Measurements from ENCODE around the gene BDP1. TPM values are rescaled to one million over a fixed set of nuclear protein-coding genes. Genes with fewer than 3 reads are reported as not detected.
"Not testable (repeated sequence)": the region's sequence is repeated elsewhere in the genome, so short reads cannot be mapped to it uniquely, and the experiment has no call there.

Gene BDP1
- total RNA-seq (2022) (31.2 and 33.6 TPM in 2 replicates), Bru-seq, nascent RNA (percentile 88 among the genes with signal in this experiment), BruChase-seq, experiment 1, labeled RNA remaining after a 6-hour chase (percentile 90 among the genes with signal in this experiment), BruChase-seq, experiment 2, labeled RNA remaining after a 2-hour chase (percentile 86 among the genes with signal in this experiment)
- long read RNA-seq, partial matches to known transcripts = 0 of 1 reads
- long read RNA-seq, other reads (novel, unspliced or antisense) = 1 of 1 reads

- intact Hi-C loops (cut with micrococcal nuclease; ENCODE audit: unreplicated experiment) = no loop called here
- Mint-ChIP-seq H3K36me3 (ENCODE audit: insufficient read depth, unreplicated experiment) (peaks cover 36% of the 10 kb centered on the region), H3K4me1 (ENCODE audit: low read depth, unreplicated experiment) (peaks cover 16% of the 10 kb centered on the region), H3K4me3 (ENCODE audit: low read depth, unreplicated experiment) (peak within 1 kb of the TSS; percentile 99), H3K27ac (ENCODE audit: unreplicated experiment) (peak within 1 kb of the TSS; percentile 99), H3K27me3 (ENCODE audit: unreplicated experiment) (no peaks in the 10 kb centered on the region), H3K9me3 (ENCODE audit: low read depth, unreplicated experiment) (no peaks in the 10 kb centered on the region)
- BruUV-seq (replicated peaks) = TSS peak; percentile 54
- DNase-seq = peak; percentile 95
- CTCF ChIA-PET = no interaction called here
- TF ChIP-seq CTCF (IDR thresholded peaks at IDR 0.05; ENCODE audit: unreplicated experiment) = peak; percentile 44
Observed at GRCh38 chr5:71455427-71456361, at the start of gene BDP1. BDP1 (plus strand) TSS chr5:71455651; CDS start chr5:71455878, 227 bp downstream.

- CTCF ChIA-PET; H3K9me3 Mint-ChIP-seq (ENCODE audit: low read depth, unreplicated experiment); intact Hi-C loops (cut with micrococcal nuclease; ENCODE audit: unreplicated experiment); H3K4me3 Mint-ChIP-seq (ENCODE audit: low read depth, unreplicated experiment); H3K27ac Mint-ChIP-seq (ENCODE audit: unreplicated experiment); H3K4me1 Mint-ChIP-seq (ENCODE audit: low read depth, unreplicated experiment); H3K36me3 Mint-ChIP-seq (ENCODE audit: insufficient read depth, unreplicated experiment); BruUV-seq (replicated peaks); DNase-seq: not testable (repeated sequence)
- H3K27me3 Mint-ChIP-seq (ENCODE audit: unreplicated experiment) = peaks cover 11% of the 10 kb centered on the region
Observed at GRCh38 chr5:71410088-71410487, 45.4 kb upstream of the BDP1 start.

GRCh38 chr5:71415626-71416025, 39.8 kb upstream of the BDP1 start:
- H3K4me1 Mint-ChIP-seq (ENCODE audit: low read depth, unreplicated experiment); H3K27me3 Mint-ChIP-seq (ENCODE audit: unreplicated experiment); H3K4me3 Mint-ChIP-seq (ENCODE audit: low read depth, unreplicated experiment); H3K36me3 Mint-ChIP-seq (ENCODE audit: insufficient read depth, unreplicated experiment); DNase-seq; BruUV-seq (replicated peaks); H3K9me3 Mint-ChIP-seq (ENCODE audit: low read depth, unreplicated experiment); CTCF ChIA-PET; H3K27ac Mint-ChIP-seq (ENCODE audit: unreplicated experiment); intact Hi-C loops (cut with micrococcal nuclease; ENCODE audit: unreplicated experiment): not testable (repeated sequence)

GRCh38 chr5:71418026-71418425, 37.4 kb upstream of the BDP1 start:
- CTCF ChIA-PET; H3K4me1 Mint-ChIP-seq (ENCODE audit: low read depth, unreplicated experiment): not testable (repeated sequence)

GRCh38 chr5:71421278-71421677, 34.2 kb upstream of the BDP1 start:
- BruUV-seq (replicated peaks); H3K27ac Mint-ChIP-seq (ENCODE audit: unreplicated experiment); H3K36me3 Mint-ChIP-seq (ENCODE audit: insufficient read depth, unreplicated experiment); CTCF ChIA-PET; H3K4me1 Mint-ChIP-seq (ENCODE audit: low read depth, unreplicated experiment); H3K9me3 Mint-ChIP-seq (ENCODE audit: low read depth, unreplicated experiment); H3K4me3 Mint-ChIP-seq (ENCODE audit: low read depth, unreplicated experiment); DNase-seq; intact Hi-C loops (cut with micrococcal nuclease; ENCODE audit: unreplicated experiment): not testable (repeated sequence)
- peaks cover 10% of the 10 kb centered on the region for H3K27me3 Mint-ChIP-seq (ENCODE audit: unreplicated experiment)

More at GRCh38 chr5:71418026-71418425, 37.4 kb upstream of the BDP1 start:
- BruUV-seq (replicated peaks); H3K27ac Mint-ChIP-seq (ENCODE audit: unreplicated experiment); H3K27me3 Mint-ChIP-seq (ENCODE audit: unreplicated experiment); H3K9me3 Mint-ChIP-seq (ENCODE audit: low read depth, unreplicated experiment); H3K36me3 Mint-ChIP-seq (ENCODE audit: insufficient read depth, unreplicated experiment); H3K4me3 Mint-ChIP-seq (ENCODE audit: low read depth, unreplicated experiment); intact Hi-C loops (cut with micrococcal nuclease; ENCODE audit: unreplicated experiment); DNase-seq: not testable (repeated sequence)

GRCh38 chr5:71423896-71424295, 31.6 kb upstream of the BDP1 start:
- intact Hi-C loops (cut with micrococcal nuclease; ENCODE audit: unreplicated experiment); H3K36me3 Mint-ChIP-seq (ENCODE audit: insufficient read depth, unreplicated experiment); H3K4me1 Mint-ChIP-seq (ENCODE audit: low read depth, unreplicated experiment); H3K9me3 Mint-ChIP-seq (ENCODE audit: low read depth, unreplicated experiment); H3K4me3 Mint-ChIP-seq (ENCODE audit: low read depth, unreplicated experiment); BruUV-seq (replicated peaks); H3K27ac Mint-ChIP-seq (ENCODE audit: unreplicated experiment); CTCF ChIA-PET; DNase-seq: not testable (repeated sequence)
- peaks cover 10% of the 10 kb centered on the region for H3K27me3 Mint-ChIP-seq (ENCODE audit: unreplicated experiment)

- H3K9me3 Mint-ChIP-seq (ENCODE audit: low read depth, unreplicated experiment); DNase-seq; H3K4me3 Mint-ChIP-seq (ENCODE audit: low read depth, unreplicated experiment); BruUV-seq (replicated peaks); H3K36me3 Mint-ChIP-seq (ENCODE audit: insufficient read depth, unreplicated experiment); intact Hi-C loops (cut with micrococcal nuclease; ENCODE audit: unreplicated experiment); CTCF ChIA-PET; H3K27ac Mint-ChIP-seq (ENCODE audit: unreplicated experiment); H3K4me1 Mint-ChIP-seq (ENCODE audit: low read depth, unreplicated experiment): not testable (repeated sequence)
- H3K27me3 Mint-ChIP-seq (ENCODE audit: unreplicated experiment) = peaks cover 10% of the 10 kb centered on the region
Observed at GRCh38 chr5:71426686-71427474, 28.6 kb upstream of the BDP1 start.

GRCh38 chr5:71432410-71432809, 23.0 kb upstream of the BDP1 start:
- CTCF ChIA-PET; H3K4me1 Mint-ChIP-seq (ENCODE audit: low read depth, unreplicated experiment); H3K27me3 Mint-ChIP-seq (ENCODE audit: unreplicated experiment); BruUV-seq (replicated peaks); intact Hi-C loops (cut with micrococcal nuclease; ENCODE audit: unreplicated experiment); DNase-seq; H3K9me3 Mint-ChIP-seq (ENCODE audit: low read depth, unreplicated experiment); H3K36me3 Mint-ChIP-seq (ENCODE audit: insufficient read depth, unreplicated experiment); H3K27ac Mint-ChIP-seq (ENCODE audit: unreplicated experiment); H3K4me3 Mint-ChIP-seq (ENCODE audit: low read depth, unreplicated experiment): not testable (repeated sequence)

Measured in Calu3 (cell line).